ENCODE data around the gene RRM1.

Gene RRM1

DNA sequence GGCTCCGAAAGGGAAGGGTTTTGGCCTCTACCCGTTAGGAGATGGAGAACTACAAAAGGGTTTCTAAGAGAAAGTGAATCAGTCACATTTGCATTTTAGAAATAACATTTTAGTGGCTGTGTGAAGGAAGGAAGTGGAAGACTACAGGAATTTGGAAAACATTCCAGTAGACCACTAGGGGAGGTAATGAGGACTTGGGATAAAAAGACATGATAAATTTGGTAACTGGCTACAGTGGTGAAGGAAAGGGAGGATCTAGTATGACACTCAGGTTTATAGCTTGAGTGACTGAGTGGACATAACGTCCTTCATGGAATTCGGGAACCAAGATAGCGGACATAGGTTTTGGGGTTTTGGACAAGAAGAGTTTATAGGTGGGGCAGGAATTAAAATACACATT is 7.0 kb upstream of the RRM1 start:
- DNase-seq (ENCODE audit: low read depth): no peak
- TF ChIP-seq, protein P1, sequence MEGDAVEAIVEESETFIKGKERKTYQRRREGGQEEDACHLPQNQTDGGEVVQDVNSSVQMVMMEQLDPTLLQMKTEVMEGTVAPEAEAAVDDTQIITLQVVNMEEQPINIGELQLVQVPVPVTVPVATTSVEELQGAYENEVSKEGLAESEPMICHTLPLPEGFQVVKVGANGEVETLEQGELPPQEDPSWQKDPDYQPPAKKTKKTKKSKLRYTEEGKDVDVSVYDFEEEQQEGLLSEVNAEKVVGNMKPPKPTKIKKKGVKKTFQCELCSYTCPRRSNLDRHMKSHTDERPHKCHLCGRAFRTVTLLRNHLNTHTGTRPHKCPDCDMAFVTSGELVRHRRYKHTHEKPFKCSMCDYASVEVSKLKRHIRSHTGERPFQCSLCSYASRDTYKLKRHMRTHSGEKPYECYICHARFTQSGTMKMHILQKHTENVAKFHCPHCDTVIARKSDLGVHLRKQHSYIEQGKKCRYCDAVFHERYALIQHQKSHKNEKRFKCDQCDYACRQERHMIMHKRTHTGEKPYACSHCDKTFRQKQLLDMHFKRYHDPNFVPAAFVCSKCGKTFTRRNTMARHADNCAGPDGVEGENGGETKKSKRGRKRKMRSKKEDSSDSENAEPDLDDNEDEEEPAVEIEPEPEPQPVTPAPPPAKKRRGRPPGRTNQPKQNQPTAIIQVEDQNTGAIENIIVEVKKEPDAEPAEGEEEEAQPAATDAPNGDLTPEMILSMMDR (conservative IDR thresholded peaks at IDR 0.05; ENCODE audit: control insufficient read depth, insufficient read depth, low read depth, low read length): peak; percentile 18
- no peak overlapping the region for H3K4me3 ChIP-seq (ENCODE audit: control insufficient read depth, low read depth, low read length)

GRCh38 chr11:4090258-4090657 is 4.3 kb upstream of the RRM1 start:
- TF ChIP-seq, protein P1 (conservative IDR thresholded peaks at IDR 0.05; ENCODE audit: control insufficient read depth, insufficient read depth, low read depth, low read length): no peak
- DNase-seq (ENCODE audit: low read depth): no peak
- no peak overlapping the region for H3K4me3 ChIP-seq (ENCODE audit: control insufficient read depth, low read depth, low read length)

DNA sequence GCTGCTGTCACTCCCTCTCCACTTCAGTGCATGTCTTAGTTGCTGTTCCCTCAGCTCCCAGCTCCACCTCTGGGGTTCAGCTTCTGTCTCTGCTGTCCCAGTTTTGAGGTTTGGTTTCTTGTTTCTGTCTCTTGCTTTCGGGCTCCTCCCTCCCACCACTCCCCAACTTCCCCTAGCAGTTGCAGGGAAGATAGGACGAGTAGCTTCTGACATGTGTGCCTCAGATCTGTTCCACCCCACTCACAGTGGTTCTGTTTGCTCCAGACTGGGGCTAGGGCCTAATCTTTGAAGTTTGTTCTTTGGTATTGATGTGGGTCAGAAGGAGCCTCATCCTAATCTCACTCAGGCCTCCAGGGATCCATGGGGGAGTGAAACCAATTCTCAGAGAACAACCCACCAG is 2.6 kb upstream of the RRM1 start:
- no peak for DNase-seq (ENCODE audit: low read depth)
- H3K4me3 ChIP-seq (ENCODE audit: control insufficient read depth, low read depth, low read length): no peak overlapping the region
- TF ChIP-seq, protein P1 (conservative IDR thresholded peaks at IDR 0.05; ENCODE audit: control insufficient read depth, insufficient read depth, low read depth, low read length): no peak

DNA sequence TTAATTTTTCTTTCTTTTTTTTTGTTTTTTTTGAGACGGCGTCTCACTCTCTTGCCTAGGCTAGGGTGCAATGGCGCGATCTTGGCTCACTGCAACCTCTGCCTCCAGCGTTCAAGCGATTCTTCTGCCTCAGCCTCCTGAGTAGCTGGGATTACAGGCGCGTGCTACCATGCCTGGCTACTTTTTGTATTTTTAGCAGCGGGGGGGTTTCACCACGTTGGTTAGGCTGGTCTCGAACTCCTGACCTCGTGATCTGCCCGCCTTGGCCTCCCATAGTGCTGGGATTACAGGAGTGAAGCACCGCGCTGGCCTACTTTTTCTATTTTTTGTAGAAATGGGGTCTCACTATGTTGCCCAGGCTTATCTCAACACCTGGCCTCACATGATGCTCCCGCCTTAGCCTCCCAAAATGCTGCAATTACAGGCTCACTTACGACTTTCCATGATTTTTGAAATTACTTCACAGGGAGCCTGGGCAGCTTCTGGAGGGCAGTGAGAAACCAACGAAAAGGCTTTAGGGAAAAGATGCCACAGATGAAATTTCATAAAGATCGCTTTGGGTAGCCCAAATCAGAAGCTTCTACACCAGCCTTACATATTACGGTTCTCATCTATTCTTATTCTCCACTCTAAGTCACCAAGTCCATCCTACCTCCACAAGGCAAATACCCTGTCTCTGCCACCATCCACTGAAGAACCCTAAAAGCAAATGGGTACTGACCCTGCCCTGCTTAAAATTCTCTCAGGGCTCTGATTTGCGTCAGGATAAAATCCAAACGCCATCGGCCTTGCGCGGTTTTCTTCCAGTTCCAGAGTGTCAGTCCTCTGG is 866 bp upstream of the RRM1 start:
- H3K4me3 ChIP-seq (ENCODE audit: control insufficient read depth, low read depth, low read length): peak overlapping the region; percentile 89
- DNase-seq (ENCODE audit: low read depth): peak; percentile 8
- TF ChIP-seq, protein P1 (conservative IDR thresholded peaks at IDR 0.05; ENCODE audit: control insufficient read depth, insufficient read depth, low read depth, low read length): no peak

GRCh38 chr11:4095509-4096230 is 1.1 kb downstream of the RRM1 start:
- TF ChIP-seq, protein P1 (conservative IDR thresholded peaks at IDR 0.05; ENCODE audit: control insufficient read depth, insufficient read depth, low read depth, low read length): no peak
- H3K4me3 ChIP-seq (ENCODE audit: control insufficient read depth, low read depth, low read length): peak overlapping the region; percentile 89
- peak; percentile 71 for DNase-seq (ENCODE audit: low read depth)

DNA sequence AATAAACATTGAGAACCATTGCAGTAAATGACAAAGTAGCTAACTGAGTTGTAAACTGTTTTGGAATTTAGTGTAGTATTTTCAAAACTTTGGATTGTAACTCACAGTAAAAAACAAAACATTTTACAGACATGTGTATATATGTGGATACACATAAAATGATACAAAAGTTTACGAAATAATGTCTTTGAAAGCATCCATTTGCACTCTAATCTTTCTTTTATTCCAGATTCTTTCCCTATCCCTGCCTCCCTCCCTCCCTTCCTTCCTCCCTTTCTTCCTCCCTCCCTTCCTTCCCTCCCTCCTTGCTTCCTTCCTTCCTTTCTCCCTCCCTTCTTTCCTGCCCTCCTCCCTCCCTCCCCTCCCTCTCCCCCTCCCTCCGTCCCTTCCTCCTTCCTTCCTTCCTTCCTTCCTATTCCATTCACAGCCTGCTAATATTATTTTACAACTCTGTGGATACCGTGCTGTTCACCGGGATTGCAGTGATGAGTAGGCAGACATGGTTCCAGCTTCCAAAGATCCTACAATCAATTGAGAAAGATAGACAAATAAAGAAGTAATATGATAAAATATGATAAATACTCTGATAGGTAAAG is 3.5 kb downstream of the RRM1 start:
- no peak overlapping the region for H3K4me3 ChIP-seq (ENCODE audit: control insufficient read depth, low read depth, low read length)
- TF ChIP-seq, protein P1 (conservative IDR thresholded peaks at IDR 0.05; ENCODE audit: control insufficient read depth, insufficient read depth, low read depth, low read length): no peak

More for the DNA sequence above, 3.5 kb downstream of the RRM1 start:
- no peak for DNase-seq (ENCODE audit: low read depth)

Measured in fibroblast of mammary gland (primary cell).